Central memory CD8-positive, alpha-beta T cell (primary cell): ENCODE data around the gene TMPRSS13.

Experiments
- ATAC-seq: fragments of 150-1000 bp; cut with Tn5 transposase; replicated peaks from 2 replicates; pipeline ENCODE4 v1.10.0; 2022; ENCODE audit warnings: mild to moderate bottlenecking, moderate FRiP score, moderate number of reproducible peaks; ENCODE audit not compliant: poor library complexity, severe bottlenecking; ENCODE audit errors: extremely low read depth
- DNase-seq, 2 donors: peaks; one replicate each; pipeline ENCODE4 v3.0.0; 2021; ENCODE audit warnings: low spot score in 2 of 2
- H3K27ac Mint-ChIP-seq: one replicate; pipeline ENCODE4 v1.8.0; 2022; ENCODE audit warnings: low read depth, mild to moderate bottlenecking, moderate library complexity, mixed read lengths
- H3K27me3 Mint-ChIP-seq: one replicate; pipeline ENCODE4 v1.8.0; 2022; ENCODE audit warnings: mixed read lengths
- H3K36me3 Mint-ChIP-seq: one replicate; pipeline ENCODE4 v1.8.0; 2022; ENCODE audit warnings: mild to moderate bottlenecking, moderate library complexity, mixed read lengths; ENCODE audit not compliant: insufficient read depth
- H3K4me1 Mint-ChIP-seq: one replicate; pipeline ENCODE4 v1.8.0; 2022; ENCODE audit warnings: mixed read lengths
- H3K4me3 Mint-ChIP-seq: one replicate; pipeline ENCODE4 v1.8.0; 2022; ENCODE audit warnings: mild to moderate bottlenecking, moderate library complexity, mixed read lengths
- H3K9me3 Mint-ChIP-seq: one replicate; pipeline ENCODE4 v1.8.0; 2022; ENCODE audit warnings: mixed read lengths

The TMPRSS13 gene

DNA sequence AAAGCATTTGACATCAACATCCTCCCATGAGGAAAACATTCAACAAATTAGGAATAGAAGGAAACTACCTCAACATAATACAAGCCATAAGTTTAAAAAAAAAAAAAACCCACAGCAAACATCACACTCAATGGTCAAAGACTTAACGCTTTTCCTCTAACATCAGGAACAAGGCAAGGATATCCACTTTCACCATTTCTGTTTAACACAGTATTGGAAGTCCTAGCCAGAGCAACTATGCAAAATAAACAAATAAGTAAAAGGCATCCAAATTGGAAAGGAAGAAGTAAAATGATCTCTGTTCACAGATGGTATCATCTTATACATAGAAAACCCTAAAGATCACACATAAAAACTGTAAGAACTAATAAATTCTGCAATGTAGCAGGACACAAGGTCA lies 65.8 kb downstream of the TMPRSS13 start:
- DNase-seq = no peak

DNA sequence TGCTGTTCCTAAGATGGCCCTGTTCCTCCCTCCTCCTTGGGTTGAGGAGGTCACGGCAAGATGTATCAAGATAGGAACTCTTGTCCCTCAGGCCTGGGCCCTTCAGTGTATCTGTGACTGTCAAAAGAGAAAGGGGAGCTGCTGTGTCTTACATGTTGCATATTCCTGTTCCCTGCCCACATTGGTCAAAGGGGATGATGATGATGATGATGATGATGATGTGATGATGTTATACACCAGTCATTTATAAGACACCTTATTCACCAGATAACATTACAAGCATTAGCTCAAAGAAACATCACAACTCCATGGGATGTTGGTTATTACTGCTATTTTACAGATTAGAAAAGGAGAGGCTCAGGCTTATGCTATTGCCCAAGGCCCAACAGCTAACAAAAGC lies 66.4 kb downstream of the TMPRSS13 start:
- Mint-ChIP-seq H3K4me3 (no peak overlapping the region), H3K9me3 (no peaks in the 10 kb centered on the region), H3K36me3 (no peaks in the 10 kb centered on the region), H3K27me3 (peaks cover 35% of the 10 kb centered on the region), H3K27ac (no peak overlapping the region), H3K4me1 (no peaks in the 10 kb centered on the region)
- ATAC-seq (no peak), DNase-seq (no peak)

More for the DNA sequence above, 65.8 kb downstream of the TMPRSS13 start:
- Mint-ChIP-seq H3K4me1 (no peaks in the 10 kb centered on the region), H3K27me3 (peaks cover 35% of the 10 kb centered on the region), H3K4me3 (no peak overlapping the region), H3K9me3 (no peaks in the 10 kb centered on the region), H3K36me3 (no peaks in the 10 kb centered on the region), H3K27ac (no peak overlapping the region)
- ATAC-seq = no peak

DNA sequence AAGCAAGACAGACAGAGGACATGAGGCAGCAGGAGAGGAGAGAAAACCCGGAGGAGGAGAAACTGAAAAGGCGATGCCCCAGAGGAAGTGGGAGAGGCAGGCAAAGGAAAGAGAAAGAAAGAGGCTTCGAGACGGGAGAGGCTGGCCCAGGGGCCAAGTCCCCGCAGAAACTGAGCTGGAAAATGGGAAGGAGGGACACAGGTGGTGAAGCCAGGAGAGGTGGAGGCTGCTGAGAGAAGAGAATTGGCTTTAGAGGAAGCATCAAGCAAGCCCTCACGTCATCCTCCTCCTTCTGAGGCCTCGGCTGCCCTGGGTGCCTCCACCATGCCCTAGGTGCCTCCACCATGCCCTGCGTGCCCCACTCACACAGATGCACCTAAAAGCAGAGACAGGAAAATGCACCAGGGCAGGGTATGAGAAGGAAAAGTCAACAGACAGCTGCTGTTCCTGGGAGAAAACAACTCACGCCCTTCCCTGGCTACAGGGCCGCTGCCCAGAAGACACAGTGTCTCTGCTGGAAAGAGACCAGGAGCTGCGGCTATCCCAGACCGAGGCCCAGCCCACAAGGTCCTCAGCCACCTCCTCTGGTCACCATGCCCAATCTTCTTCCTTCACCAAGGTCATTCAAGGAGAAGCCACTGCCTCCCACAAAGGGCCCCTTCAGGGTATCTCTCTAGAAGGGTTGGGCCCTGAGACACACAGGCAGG lies 67.0 kb downstream of the TMPRSS13 start:
- Mint-ChIP-seq H3K27ac (no peak overlapping the region), H3K9me3 (no peaks in the 10 kb centered on the region), H3K4me1 (no peaks in the 10 kb centered on the region), H3K27me3 (peaks cover 34% of the 10 kb centered on the region), H3K36me3 (no peaks in the 10 kb centered on the region), H3K4me3 (no peak overlapping the region)
- ATAC-seq = no peak
- DNase-seq = no peak

DNA sequence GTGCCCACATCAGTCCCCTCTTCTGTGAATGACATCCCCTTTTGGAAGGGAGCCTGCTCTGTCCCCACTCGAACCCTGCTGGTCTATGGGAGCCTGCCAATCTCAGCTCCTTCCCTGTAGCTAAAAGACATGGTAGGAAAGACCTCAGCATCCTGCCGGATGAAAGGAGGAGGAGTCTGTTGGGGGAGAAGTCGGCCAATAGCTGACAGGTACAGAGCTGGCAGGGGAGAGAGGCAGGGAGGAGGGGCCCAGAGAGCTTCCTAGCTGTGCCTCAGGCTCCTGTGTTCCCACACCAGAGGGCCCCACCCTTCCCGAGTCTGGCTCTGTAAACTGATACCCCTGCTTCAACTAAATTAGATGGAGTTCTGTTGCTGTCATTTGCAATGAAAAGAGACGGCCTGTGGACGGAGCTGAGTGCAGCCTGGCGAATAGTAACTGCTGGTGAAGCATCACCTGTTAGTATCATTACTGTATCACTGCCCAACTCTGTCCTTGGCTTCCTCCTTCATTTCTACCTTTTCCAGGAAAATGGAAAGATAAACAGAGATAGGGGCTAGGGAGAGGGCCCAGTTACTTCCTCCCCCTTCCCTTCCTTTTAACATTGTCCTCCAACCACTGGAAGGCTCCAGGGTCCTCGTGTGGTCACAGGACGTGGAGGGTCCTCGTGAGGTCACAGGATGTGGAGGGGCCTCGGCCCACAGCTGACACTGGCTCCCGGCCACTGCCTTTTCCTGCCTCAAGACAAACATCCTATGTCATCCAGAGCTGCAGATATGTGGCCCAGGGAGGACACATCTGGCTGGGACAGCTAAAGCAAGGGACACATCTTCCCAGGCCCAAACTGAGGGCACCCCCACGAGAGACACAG lies 67.8 kb downstream of the TMPRSS13 start:
- H3K36me3 Mint-ChIP-seq = peaks cover 2% of the 10 kb centered on the region
- H3K4me1 Mint-ChIP-seq = no peaks in the 10 kb centered on the region
- peaks cover 36% of the 10 kb centered on the region for H3K27me3 Mint-ChIP-seq
- no peak overlapping the region for H3K4me3 Mint-ChIP-seq
- DNase-seq (no peak), ATAC-seq (no peak)
- no peak overlapping the region for H3K27ac Mint-ChIP-seq
- H3K9me3 Mint-ChIP-seq = no peaks in the 10 kb centered on the region

DNA sequence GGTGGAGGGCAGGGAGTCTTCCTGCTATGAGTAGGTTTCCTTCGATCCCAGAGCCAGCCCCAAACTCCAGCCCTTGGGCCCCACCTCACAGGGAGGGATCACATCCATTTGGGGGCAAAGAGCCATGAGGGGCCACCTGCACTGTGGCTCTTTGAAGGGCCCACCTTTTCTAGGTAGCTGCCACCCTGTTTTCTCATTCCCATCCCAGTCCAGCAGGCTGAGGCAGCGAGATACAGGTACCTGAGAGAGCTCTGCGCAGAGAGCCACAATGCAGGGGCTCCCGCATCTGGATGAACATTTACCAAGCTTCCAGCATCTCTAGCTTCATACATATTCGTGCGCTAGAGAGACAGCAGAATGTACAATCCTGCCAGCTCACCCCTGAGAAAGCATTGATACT lies 69.1 kb downstream of the TMPRSS13 start:
- Mint-ChIP-seq H3K27ac (no peak overlapping the region), H3K27me3 (peaks cover 47% of the 10 kb centered on the region), H3K4me3 (no peak overlapping the region), H3K9me3 (no peaks in the 10 kb centered on the region), H3K36me3 (peaks cover 2% of the 10 kb centered on the region), H3K4me1 (no peaks in the 10 kb centered on the region)
- ATAC-seq (no peak), DNase-seq (no peak)

DNA sequence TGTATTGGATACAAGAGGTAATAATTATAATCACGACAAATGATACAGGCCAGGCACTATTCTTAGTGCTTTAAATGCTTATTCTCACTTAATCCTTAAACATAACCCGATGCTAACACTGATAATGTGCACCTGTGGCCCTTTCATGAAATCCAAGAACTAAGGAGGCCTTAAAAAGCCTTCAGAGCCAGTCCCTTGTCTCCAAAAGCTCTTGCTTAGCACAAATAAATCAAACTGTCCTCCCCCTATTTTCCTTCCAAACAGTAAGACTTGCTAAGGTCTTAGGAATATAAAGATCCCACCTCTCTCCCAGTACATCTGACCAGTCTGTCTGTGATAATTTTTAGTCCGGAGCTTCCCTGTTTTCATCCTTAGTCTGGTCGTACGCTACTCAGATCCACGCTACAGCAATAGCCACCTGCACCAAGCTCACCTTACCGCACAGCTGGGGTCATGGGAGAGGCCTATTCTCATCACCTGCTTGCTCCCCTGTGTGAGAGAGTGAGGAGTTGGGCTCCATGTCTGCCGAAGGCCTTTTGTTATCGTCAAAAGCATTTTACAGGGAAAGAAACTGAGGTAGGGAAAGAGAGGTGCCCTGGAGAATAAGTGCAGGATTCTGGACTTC lies 69.6 kb downstream of the TMPRSS13 start:
- no peaks in the 10 kb centered on the region for H3K9me3 Mint-ChIP-seq

DNA sequence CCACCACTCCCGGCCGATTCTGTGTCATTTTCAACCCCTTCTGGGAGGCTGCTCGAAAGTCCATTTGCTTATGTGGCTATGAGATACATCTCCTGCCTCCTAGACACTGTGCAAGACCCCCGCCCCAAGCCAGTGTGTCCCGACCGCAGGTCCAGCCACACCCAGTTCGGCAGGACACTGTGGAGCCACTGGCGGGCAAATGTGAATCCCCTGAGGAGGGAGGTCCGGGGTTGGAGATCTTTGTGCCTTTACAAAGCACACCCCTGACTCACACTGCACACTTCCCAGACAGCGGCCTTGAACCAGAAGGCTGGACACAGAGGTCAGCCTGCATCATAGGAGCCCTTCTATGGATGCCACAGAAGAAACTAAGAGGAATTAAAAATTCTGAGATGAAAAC lies 70.1 kb downstream of the TMPRSS13 start:
- H3K36me3 Mint-ChIP-seq = peaks cover 2% of the 10 kb centered on the region
- H3K9me3 Mint-ChIP-seq = no peaks in the 10 kb centered on the region
- DNase-seq = no peak
- no peak overlapping the region for H3K4me3 Mint-ChIP-seq
- H3K27ac Mint-ChIP-seq = no peak overlapping the region
- peaks cover 57% of the 10 kb centered on the region for H3K27me3 Mint-ChIP-seq
- no peaks in the 10 kb centered on the region for H3K4me1 Mint-ChIP-seq
- no peak for ATAC-seq

More for the DNA sequence above, 69.6 kb downstream of the TMPRSS13 start:
- H3K36me3 Mint-ChIP-seq = peaks cover 2% of the 10 kb centered on the region
- no peak for DNase-seq
- ATAC-seq = no peak
- no peak overlapping the region for H3K4me3 Mint-ChIP-seq
- no peak overlapping the region for H3K27ac Mint-ChIP-seq
- no peaks in the 10 kb centered on the region for H3K4me1 Mint-ChIP-seq
- peaks cover 52% of the 10 kb centered on the region for H3K27me3 Mint-ChIP-seq

DNA sequence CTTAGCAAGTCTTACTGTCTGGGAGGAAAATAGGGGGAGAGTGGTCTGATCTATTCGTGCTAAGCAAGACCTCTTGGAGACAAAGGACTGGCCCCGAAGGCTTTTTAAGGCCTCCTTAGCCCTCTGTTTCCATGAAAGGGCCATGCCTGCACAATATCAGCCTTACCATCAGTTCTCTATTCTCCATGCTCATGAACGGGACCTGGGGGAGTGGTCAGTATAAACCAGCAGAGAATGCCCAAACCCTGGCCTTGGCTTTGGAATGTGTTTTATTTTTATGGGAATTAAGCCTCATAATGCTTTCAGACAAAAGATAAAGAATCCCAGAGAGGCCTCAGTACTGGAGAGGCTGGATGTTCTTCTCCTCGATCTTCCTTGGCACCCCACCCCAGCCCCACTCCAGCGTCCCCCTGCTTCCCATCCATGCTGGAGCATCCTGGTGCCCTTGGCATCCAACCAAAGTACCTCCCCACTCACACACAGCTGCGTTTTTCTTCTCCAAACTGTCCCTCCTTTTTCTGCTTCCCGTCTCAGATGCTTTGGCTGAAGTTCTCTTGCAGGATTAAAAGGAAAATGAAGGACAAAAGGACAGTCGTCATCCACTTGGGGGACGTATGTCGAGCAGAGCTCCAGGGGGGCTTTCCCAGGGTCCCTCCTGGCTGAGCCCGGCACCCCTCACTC lies 71.3 kb downstream of the TMPRSS13 start:
- peaks cover 62% of the 10 kb centered on the region for H3K27me3 Mint-ChIP-seq
- H3K27ac Mint-ChIP-seq = no peak overlapping the region
- H3K36me3 Mint-ChIP-seq = peaks cover 2% of the 10 kb centered on the region
- H3K9me3 Mint-ChIP-seq = no peaks in the 10 kb centered on the region
- DNase-seq (no peak), ATAC-seq (no peak)
- H3K4me3 Mint-ChIP-seq = no peak overlapping the region
- H3K4me1 Mint-ChIP-seq = no peaks in the 10 kb centered on the region

DNA sequence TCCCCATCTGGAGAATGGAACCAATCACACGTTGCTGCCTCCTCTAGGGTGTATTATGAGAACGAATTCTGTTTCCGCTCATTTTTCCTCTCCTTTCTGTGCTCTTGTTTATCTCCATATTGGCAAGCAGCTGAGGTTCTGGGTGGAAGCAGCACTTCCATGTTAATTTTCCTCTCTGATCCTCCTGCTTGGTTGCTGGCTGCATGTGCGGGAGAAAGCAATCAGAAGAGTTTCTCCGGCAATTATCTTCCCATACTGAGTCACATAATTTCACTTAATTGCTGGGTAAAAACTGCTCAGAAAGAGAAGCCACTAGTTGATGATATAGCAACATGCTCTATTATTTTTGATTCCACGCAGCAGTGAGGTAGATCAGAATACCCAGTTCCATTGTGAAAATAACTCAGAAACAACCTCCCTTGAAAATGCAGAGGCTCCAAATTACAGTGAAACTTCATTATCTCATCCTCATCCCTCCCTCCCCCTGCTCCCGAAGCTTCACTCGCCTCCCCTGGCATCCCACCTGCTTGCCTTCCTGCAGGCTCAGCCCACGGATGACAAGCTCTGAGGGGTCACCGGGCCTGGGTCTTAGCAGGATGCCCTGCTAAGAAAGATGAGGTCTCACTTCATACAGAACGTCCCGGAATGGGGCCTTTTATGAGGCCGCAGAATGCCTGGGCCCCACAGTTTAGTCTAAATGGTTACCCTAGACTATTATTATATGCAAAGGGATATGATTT lies 73.1 kb downstream of the TMPRSS13 start:
- peaks cover 2% of the 10 kb centered on the region for H3K36me3 Mint-ChIP-seq

DNA sequence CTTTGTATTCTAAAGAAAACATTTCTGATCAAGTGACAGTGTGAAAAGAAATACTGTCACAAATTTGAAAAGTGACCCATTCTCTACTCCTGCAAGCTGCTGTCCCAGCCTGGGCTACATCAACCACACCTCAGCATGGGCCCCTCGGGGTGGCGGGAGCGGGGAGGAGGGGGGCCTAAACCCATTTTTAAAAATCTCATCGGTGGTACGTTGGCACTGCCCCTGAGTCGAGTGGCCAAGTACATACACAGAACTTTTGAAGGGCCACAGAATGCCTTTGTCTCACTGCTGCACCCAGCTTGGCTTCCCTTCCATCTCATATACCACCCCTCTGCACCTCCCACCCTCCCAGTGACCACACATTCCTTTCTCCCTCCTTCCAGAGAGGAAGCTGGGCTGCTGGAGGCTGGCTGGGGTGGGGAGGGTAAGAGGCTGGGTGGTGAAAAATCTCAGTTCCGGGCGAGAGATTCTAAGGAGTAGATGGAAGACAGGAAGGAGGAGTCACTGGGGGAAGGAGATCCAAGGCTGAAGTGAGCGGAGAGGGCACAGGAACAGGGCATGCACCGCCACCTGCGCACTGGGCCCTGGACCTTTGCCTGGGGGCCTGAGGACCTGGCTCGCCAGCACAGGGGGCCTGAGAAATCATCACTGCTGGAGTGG lies 73.9 kb downstream of the TMPRSS13 start:
- Mint-ChIP-seq H3K27ac (no peak overlapping the region), H3K4me3 (no peak overlapping the region), H3K4me1 (peaks cover 2% of the 10 kb centered on the region), H3K27me3 (peaks cover 68% of the 10 kb centered on the region), H3K36me3 (peaks cover 2% of the 10 kb centered on the region), H3K9me3 (no peaks in the 10 kb centered on the region)
- no peak for ATAC-seq
- DNase-seq = no peak

More for the DNA sequence above, 73.1 kb downstream of the TMPRSS13 start:
- Mint-ChIP-seq H3K27me3 (peaks cover 68% of the 10 kb centered on the region), H3K9me3 (no peaks in the 10 kb centered on the region), H3K4me3 (no peak overlapping the region), H3K27ac (no peak overlapping the region), H3K4me1 (no peaks in the 10 kb centered on the region)
- no peak for DNase-seq
- ATAC-seq = no peak

DNA sequence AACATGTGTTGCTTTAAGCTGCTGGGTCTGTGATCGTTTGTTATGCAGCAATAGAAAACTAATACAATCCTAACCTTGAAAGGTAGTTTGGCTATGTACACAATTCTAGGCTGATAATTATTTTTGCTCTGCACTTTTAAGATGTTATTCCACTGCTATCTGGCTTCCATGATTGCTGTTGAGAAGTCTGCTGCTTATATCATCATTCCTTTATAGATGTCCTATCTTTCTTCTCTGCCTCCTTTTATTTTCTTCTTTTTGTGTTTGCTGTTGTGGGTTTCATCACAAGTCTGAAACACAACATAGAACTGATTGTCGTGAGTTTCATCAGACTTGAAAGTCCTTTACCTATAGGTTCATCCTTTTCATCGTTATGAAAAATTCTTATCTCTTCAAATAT lies 76.9 kb downstream of the TMPRSS13 start:
- Mint-ChIP-seq H3K9me3 (no peaks in the 10 kb centered on the region), H3K4me3 (no peak overlapping the region), H3K4me1 (peaks cover 9% of the 10 kb centered on the region), H3K36me3 (peaks cover 2% of the 10 kb centered on the region), H3K27me3 (peaks cover 51% of the 10 kb centered on the region), H3K27ac (no peak overlapping the region)
- ATAC-seq (no peak), DNase-seq (no peak)
